ENCODE results near the gene PDE8B. TPM values are rescaled to one million over a fixed set of nuclear protein-coding genes. Genes with fewer than 3 reads are reported as not detected.

The PDE8B gene
- total RNA-seq, 1 experiment from 2014 or later, result 0.54 TPM

GRCh38 chr5:77428526-77428925 lies 218.0 kb downstream of the PDE8B start:
- intact Hi-C loops (cut with micrococcal nuclease; ENCODE audit: unreplicated experiment), result no loop called here
- no peak overlapping the region for H3K4me3 Mint-ChIP-seq (ENCODE audit: low read depth, unreplicated experiment)
- H3K27ac Mint-ChIP-seq (ENCODE audit: unreplicated experiment), result no peak overlapping the region
- BruUV-seq (replicated peaks), result no TSS peak
- no peak for DNase-seq
- no peaks in the 10 kb centered on the region for H3K36me3 Mint-ChIP-seq (ENCODE audit: insufficient read depth, unreplicated experiment)
- no peaks in the 10 kb centered on the region for H3K27me3 Mint-ChIP-seq (ENCODE audit: unreplicated experiment)
- H3K9me3 Mint-ChIP-seq (ENCODE audit: low read depth, unreplicated experiment), result no peaks in the 10 kb centered on the region
- no peak for TF ChIP-seq CTCF (IDR thresholded peaks at IDR 0.05; ENCODE audit: unreplicated experiment)
- CTCF ChIA-PET, result no interaction called here
- H3K4me1 Mint-ChIP-seq (ENCODE audit: low read depth, unreplicated experiment), result no peaks in the 10 kb centered on the region

- Mint-ChIP-seq H3K9me3 (ENCODE audit: low read depth, unreplicated experiment) (no peaks in the 10 kb centered on the region), H3K4me1 (ENCODE audit: low read depth, unreplicated experiment) (no peaks in the 10 kb centered on the region), H3K27me3 (ENCODE audit: unreplicated experiment) (no peaks in the 10 kb centered on the region), H3K4me3 (ENCODE audit: low read depth, unreplicated experiment) (no peak overlapping the region), H3K27ac (ENCODE audit: unreplicated experiment) (no peak overlapping the region), H3K36me3 (ENCODE audit: insufficient read depth, unreplicated experiment) (peaks cover 5% of the 10 kb centered on the region)
- intact Hi-C loops (cut with micrococcal nuclease; ENCODE audit: unreplicated experiment), result loop anchor here (10.0 kb wide), 1 partner anchor 196 kb away; no protein-coding TSS in a partner anchor
- BruUV-seq (replicated peaks), result no TSS peak
- no peak for TF ChIP-seq CTCF (IDR thresholded peaks at IDR 0.05; ENCODE audit: unreplicated experiment)
- CTCF ChIA-PET, result no interaction called here
- DNase-seq, result no peak
Observed at GRCh38 chr5:77430726-77431125, 220.2 kb downstream of the PDE8B start.

GRCh38 chr5:77431286-77431685 lies 220.8 kb downstream of the PDE8B start:
- no peaks in the 10 kb centered on the region for H3K9me3 Mint-ChIP-seq (ENCODE audit: low read depth, unreplicated experiment)
- TF ChIP-seq CTCF (IDR thresholded peaks at IDR 0.05; ENCODE audit: unreplicated experiment), result no peak
- no peaks in the 10 kb centered on the region for H3K27me3 Mint-ChIP-seq (ENCODE audit: unreplicated experiment)
- H3K4me3 Mint-ChIP-seq (ENCODE audit: low read depth, unreplicated experiment), result no peak overlapping the region
- no peak overlapping the region for H3K27ac Mint-ChIP-seq (ENCODE audit: unreplicated experiment)
- DNase-seq, result no peak
- intact Hi-C loops (cut with micrococcal nuclease; ENCODE audit: unreplicated experiment), result loop anchor here (10.0 kb wide), 1 partner anchor 196 kb away; no protein-coding TSS in a partner anchor
- CTCF ChIA-PET, result no interaction called here
- peaks cover 5% of the 10 kb centered on the region for H3K36me3 Mint-ChIP-seq (ENCODE audit: insufficient read depth, unreplicated experiment)
- H3K4me1 Mint-ChIP-seq (ENCODE audit: low read depth, unreplicated experiment), result no peaks in the 10 kb centered on the region
- BruUV-seq (replicated peaks), result no TSS peak

GRCh38 chr5:77431719-77432118 lies 221.2 kb downstream of the PDE8B start:
- no TSS peak for BruUV-seq (replicated peaks)
- Mint-ChIP-seq H3K36me3 (ENCODE audit: insufficient read depth, unreplicated experiment) (peaks cover 5% of the 10 kb centered on the region), H3K4me3 (ENCODE audit: low read depth, unreplicated experiment) (no peak overlapping the region), H3K27me3 (ENCODE audit: unreplicated experiment) (no peaks in the 10 kb centered on the region), H3K4me1 (ENCODE audit: low read depth, unreplicated experiment) (no peaks in the 10 kb centered on the region), H3K9me3 (ENCODE audit: low read depth, unreplicated experiment) (no peaks in the 10 kb centered on the region), H3K27ac (ENCODE audit: unreplicated experiment) (no peak overlapping the region)
- TF ChIP-seq CTCF (IDR thresholded peaks at IDR 0.05; ENCODE audit: unreplicated experiment), result no peak
- CTCF ChIA-PET, result no interaction called here
- DNase-seq, result no peak
- intact Hi-C loops (cut with micrococcal nuclease; ENCODE audit: unreplicated experiment), result loop anchor here (10.0 kb wide), 1 partner anchor 197 kb away; no protein-coding TSS in a partner anchor
